ENCODE measurements around the gene PROX1.
A peak's percentile ranks its signal among the peaks of the same experiment; 100 is the strongest.

The PROX1 gene

DNA sequence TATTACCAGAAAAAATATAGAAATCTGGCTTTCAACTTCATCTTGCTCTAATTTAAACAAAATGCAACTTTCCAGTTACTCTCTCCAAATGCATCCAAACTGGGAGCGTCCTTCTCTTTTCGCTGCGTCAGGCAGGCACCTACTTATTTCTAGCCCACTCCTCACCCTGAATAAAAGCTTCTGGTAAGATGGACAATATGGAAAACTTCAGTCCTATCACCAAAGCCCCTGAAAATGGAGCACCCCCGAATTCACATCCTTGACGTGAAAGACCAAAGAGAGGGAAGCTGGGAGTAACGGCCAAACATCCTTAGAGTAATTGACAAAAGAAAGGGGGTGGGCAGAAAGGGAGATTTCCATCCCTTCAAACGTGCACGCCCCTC lies 5.5 kb upstream of the PROX1 start:
- no peak for DNase-seq

DNA sequence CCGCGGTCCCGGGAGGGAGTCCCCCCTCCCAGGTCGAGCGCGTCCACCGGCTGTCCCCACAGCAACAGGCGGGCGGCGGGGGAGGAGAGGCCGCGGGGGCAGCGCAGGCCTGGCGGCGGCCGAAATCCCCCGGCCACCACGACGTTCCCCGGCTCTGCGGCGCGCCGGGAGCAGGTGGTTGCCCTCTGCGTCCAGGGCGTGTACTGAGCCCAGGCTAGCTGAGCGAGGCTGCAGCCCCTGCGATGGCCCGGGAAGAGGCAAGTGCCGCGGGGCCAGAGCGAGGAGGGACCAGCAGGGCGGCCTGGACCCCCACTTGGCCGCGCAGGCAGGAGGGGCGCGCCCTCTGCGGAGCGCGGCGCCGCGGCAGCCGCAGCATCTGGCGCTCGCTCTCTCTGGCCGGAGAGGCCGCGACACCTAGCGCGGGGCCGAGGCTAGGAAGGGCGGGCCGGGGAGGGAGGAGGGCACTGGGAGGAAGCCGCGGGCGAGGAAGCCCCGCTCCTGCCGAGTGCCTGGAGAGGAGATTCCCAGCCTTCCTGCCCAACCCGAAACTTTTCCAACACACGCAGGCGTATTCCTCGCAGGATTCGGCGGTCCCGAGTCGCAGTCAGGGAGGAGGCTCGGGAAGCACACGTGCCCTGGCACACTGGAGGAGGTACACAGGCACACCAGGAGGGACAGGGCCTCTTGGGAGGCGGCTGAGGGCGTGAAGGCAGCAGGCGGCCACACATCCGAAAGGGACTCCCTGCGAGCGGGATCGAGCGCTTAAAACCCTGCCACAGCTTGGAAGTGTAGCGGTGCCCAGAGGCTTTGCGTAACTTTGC lies 4.9 kb upstream of the PROX1 start:
- DNase-seq = peak in 1 of 2 experiments; percentile 21

DNA sequence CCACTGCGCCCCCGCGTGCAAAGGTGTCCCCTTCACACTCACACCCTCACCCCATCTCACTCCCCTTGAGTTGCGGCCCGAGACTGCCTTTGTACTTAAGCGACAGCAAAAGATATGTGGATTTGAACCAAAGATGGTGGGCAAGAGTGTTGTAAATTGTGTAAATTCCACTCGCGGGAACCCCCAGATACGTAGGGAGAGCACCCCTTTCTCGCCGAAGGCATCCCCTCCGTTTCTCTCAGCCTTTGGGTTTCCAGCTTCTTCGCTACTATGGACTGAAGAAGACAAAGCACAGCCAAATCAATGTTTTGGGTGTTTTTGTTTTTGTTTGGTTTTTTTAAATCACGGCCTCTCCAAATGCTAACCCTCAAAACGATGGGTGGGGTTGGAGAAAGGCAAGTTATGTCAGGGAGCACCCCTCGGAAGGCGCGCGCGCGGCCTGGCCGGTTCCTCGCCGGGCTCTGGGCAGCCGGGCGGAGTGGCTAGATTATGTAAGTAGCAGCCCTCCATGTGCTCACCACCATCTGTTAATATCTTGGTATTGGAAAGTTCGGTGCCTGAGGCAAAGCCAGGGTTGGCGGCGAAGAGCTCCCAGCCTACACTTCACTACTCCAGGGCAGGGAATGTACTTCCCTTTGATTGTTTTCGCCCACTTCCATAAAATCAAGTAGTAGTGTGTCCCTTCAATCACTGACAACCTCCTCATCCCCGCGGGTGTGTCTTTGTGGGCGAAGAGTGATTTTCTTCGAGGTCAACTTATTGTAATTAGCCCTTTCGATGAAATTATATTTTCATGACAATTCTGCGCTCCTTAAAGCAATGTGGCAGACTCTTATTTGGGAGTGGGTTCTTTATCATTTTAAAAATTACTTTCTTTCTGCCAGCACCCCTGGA lies 4.0 kb upstream of the PROX1 start:
- no peak for DNase-seq

DNA sequence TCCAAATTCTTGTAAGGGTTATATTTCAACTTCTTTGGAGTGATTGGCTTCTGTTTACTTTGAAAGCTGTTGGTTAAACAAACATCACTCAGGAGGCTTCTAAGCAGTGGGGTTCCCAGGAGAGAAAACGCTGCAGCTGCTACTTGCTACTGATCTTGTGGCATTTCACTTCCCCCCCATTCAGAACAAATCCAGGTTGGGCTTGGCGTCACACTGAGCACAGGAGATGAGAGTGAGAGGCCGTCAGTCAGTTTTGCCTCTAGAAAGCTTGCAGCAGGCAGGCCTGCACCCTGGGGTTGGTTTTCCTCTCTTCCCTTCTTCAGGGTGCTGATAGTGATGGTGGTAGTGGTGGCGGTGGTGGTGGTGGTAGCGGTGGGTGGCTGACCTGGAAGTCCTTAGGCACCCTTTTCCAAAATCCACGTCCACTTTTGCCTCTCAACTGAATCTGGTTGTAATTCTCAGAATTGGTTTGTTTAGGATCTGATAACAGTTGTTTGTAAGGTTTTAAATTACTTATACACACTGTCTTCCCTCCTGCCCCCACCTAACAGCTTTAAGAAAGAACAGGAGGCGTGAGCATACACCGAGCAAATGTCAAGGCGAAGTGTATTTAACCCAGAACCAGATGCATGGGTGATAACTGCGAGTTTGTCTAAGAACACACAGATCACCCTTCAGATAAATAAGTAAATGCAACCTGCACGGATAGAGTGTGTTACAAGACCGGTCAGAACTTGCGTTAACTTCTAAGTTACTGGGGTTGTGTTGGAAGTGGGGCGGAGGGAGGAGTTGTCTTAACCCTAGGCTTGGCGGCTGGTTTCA lies 3.2 kb upstream of the PROX1 start:
- no peak for DNase-seq

DNA sequence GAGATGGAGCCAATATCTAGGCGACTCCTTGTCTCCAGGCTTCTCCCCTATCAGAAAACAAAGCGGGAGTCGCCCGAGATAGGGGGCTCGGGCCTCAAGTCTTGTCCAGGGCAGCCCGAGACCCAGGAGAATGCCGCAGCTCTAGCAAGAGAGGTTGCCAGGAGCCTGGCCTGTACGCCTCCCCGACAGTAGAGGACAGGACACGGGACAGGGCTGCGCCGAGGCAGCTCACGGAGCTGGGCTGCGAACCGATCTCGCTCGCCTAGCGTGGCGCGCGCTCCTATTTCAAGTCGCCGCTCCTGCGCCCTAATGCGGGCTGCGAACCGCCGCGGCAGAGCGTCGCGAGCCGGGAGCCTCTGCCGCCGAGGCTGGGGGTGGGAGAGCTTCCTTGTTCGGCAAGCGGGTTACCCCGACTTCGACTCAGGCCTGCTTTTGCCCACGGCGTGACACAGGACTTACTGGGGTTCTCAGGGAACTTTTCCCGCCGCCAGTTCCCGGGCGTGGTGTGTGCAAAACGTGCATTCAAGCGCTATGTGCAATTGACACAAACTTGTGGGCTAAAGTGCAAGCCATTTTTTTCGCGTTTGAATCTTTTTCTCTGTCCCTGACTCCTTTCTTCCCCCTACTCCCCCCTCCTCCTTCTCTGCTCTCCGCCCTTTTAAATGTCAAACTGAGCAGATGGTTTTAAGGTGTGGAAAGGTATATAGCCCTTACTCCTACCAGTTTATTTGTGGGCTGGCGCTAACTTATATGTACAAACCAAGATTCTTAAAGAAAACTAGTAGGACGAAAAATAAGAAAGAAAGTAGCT lies 2.4 kb upstream of the PROX1 start:
- DNase-seq = no peak

DNA sequence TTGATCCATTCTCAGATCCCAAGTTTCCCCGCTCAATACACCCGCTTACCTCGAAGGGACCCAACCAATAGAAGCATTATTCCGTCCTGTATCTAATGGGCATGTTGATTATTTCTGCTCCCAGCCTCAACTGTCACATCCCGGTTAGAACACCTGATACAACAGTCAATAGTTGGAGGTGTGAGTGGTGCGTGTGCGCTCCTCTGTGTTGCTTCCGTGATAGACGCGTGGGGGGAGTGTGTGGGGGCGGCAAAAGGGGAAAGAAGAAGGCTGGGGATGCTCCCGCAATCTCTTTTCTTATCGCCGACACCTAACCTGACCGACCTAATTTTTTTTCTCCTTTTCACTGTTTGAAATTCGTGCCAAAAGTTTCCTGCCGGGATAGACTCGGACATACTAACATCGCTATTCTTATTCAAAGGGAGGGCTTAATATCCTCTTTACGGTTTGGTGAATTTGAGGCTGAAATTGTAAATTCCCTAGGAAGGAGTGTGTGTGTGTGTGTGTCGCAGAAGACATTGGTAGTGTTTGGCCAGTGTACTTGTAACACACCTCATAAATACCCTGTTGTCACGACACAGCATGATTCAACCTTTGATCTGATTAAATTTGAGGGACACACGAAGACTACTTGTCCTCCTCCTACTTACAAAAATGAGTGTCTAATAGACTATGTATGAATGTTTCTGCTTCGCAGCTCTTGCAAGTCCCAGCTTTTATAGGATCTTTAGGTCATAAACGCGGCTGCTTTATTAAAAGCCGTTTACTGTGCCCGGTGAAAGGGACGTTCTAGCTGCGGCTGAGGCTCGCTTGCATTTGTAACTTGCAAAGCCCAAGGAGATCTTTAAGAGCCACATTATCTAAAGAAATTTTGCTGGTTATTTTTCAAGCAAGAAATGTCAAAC lies 1.5 kb upstream of the PROX1 start:
- DNase-seq = no peak

DNA sequence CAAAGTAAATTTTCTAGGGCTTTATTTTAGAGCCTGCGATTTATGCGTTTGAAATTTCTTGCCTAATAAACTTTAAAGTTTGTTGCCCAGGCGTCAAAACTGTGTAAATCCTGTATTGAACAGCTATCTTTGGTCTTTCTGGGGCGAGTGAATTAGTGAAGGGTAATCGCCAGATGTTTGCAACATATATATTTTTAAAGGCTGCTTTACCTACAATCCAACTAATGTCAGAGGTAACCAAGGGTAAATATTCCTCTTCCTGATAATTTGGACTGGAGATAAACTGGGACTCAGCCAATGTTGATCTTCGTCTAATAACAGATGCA lies 885 bp upstream of the PROX1 start:
- no peak for DNase-seq

DNA sequence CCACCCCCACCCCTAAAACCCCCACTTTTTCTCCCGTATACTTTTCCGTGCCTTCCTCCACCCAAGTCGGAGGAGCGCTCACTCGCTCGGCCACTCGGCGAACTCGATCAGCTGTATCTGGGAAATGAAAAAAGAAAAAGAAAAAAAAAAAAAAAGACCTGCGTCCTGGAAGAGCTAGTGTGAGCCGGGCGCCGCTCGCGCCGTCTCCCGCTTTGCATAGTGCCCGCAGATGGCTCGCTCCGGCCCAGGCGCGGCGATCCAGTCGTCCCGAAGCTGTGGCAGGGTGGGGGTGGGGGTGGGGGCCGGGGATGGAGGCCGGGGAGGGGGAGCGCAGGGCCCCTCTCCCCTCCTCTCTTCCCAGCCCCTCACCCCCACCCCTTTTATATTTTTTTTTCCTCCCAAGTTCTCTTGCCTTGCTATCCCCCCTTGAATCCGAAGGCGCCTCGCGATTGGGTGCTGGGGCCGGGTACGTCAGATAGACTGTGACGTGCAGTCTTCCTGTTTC lies 299 bp upstream of the PROX1 start:
- peak; percentile 87 to 96 for DNase-seq

DNA sequence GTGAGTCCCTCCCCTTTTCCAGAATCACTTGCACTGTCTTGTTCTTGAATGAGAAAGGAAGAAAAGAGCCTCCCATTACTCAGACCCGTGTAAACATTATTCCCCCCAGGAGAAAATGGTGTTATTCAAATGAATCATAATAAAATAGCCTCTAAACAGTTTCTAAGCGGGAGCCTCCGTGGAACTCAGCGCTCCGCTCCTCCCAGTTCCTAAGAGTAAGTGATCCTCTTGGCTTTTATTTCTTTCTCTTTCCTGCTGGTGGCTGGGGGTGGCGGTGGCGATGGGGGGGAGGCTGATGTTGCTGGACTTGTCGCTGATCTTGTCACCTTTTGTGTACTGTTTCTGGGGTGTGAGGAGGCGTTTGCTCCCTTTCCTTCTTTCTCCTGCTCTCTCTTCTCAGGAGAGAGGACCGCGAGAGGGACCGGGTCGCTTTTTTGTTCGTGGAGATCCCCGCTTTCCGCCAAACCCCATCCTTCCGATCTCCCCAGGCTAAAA lies 781 bp downstream of the PROX1 start:
- peak in 1 of 2 experiments; percentile 36 for DNase-seq

DNA sequence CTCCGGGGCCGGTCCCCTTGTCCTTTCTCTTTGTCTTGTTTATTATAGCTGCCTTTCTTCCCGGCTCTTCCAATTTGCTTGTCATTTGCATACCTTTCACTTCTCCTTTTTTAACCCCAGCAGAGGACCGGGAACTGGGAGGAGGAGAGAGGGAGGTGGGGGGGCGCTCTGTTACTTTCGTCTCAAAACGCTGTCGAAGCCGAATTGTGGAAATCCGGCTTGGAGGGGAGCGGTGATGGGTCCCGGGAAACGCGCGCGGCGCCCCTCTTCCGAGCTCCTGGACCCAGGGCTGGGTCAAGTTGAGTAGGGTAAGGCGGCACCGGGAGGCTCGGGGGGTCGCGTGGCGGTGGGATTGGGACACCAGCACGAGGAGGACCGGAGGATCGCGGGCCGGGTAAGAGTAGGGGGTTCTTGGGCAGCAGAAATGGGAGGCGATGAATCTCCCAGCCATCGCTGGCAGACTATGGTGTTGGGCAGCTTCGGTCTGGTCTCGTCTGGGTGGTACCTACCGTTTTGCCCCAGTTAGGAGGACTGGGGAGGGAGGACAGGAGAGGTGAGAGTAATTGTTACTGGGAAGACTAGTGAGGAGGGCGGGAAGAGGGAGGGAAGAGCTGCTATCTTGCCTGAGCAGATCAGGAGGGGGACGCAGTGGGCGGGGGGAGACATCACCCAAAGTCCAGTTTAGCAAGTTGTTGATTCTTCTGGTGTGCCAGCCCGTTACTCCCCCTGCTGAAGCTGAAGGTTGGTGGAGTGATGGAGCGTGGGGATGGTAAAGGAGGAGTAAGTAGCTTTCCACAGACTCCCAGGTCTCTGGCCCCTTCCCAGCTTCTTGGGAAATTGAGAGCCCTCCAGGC lies 1.5 kb downstream of the PROX1 start:
- DNase-seq = peak; percentile 32 to 45

DNA sequence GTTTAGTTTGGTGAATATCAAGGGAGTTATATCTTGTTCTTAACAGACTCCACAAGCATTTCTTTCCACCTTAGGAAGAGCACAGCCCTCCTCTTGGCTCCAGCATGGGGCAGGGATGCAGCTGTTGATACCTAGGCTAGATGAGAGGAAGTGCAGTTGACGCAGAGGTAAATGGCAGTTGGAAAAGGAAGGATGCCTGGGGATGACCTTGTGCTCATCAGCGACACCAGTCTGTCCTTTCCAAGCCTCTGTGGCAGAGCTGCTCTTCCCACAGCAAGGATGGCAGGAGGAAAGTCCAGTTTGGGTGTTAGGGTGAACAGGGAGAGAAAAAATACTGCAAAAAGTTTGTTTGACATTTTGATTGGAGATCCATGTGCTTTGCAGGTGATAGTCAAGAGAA lies 6.2 kb downstream of the PROX1 start:
- no peak for DNase-seq

DNA sequence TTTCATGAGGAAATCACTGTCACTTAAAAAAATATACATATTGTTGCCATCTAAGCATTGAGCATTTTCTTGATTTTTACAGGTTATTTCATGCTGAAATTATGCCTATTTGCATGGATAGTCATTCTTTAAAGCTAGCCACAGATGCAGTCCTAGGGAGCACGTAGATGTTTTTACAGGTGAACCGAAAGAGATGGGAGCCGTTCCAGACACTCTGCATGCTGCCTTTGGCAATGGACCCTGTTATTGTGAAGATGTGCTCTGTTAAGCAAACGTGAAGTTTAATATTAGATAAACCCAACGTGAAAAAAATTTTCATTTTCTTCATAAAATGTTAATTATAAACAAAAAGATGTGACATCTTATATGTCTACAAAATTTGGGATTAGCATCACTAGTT lies 7.1 kb downstream of the PROX1 start:
- no peak for DNase-seq

DNA sequence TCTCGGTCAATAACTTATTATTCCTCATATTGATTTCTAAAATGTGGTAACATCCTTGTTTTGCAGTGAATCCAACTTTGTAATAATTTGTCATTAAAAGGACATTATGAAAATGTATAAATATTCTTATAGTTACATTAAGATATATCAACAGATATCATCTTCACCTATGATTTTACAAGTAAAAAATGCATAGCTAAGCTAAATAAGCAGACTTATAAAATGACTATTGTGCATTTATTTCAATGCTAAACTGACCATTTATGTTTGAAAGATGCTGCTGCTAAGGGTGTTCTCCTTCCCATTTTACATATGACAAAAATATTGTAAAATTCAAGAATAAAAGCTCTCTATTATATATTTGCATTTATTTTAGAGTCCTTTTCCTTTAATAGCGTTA lies 7.8 kb downstream of the PROX1 start:
- no peak for DNase-seq

DNA sequence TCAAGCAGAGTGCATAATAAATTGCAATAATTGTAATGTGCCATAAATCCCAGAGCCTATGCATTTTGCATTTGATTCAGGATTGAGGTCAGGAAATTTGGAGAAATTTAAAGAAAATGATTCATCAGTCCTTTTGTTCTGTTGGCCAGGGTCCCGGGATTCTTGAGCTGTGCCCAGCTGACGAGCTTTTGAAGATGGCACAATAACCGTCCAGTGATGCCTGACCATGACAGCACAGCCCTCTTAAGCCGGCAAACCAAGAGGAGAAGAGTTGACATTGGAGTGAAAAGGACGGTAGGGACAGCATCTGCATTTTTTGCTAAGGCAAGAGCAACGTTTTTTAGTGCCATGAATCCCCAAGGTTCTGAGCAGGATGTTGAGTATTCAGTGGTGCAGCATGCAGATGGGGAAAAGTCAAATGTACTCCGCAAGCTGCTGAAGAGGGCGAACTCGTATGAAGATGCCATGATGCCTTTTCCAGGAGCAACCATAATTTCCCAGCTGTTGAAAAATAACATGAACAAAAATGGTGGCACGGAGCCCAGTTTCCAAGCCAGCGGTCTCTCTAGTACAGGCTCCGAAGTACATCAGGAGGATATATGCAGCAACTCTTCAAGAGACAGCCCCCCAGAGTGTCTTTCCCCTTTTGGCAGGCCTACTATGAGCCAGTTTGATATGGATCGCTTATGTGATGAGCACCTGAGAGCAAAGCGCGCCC lies 8.7 kb downstream of the PROX1 start:
- DNase-seq = peak; percentile 65 to 86

DNA sequence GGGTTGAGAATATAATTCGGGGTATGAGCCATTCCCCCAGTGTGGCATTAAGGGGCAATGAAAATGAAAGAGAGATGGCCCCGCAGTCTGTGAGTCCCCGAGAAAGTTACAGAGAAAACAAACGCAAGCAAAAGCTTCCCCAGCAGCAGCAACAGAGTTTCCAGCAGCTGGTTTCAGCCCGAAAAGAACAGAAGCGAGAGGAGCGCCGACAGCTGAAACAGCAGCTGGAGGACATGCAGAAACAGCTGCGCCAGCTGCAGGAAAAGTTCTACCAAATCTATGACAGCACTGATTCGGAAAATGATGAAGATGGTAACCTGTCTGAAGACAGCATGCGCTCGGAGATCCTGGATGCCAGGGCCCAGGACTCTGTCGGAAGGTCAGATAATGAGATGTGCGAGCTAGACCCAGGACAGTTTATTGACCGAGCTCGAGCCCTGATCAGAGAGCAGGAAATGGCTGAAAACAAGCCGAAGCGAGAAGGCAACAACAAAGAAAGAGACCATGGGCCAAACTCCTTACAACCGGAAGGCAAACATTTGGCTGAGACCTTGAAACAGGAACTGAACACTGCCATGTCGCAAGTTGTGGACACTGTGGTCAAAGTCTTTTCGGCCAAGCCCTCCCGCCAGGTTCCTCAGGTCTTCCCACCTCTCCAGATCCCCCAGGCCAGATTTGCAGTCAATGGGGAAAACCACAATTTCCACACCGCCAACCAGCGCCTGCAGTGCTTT lies 9.4 kb downstream of the PROX1 start:
- DNase-seq = no peak

DNA sequence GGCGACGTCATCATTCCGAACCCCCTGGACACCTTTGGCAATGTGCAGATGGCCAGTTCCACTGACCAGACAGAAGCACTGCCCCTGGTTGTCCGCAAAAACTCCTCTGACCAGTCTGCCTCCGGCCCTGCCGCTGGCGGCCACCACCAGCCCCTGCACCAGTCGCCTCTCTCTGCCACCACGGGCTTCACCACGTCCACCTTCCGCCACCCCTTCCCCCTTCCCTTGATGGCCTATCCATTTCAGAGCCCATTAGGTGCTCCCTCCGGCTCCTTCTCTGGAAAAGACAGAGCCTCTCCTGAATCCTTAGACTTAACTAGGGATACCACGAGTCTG lies 10.0 kb downstream of the PROX1 start:
- no peak for DNase-seq

DNA sequence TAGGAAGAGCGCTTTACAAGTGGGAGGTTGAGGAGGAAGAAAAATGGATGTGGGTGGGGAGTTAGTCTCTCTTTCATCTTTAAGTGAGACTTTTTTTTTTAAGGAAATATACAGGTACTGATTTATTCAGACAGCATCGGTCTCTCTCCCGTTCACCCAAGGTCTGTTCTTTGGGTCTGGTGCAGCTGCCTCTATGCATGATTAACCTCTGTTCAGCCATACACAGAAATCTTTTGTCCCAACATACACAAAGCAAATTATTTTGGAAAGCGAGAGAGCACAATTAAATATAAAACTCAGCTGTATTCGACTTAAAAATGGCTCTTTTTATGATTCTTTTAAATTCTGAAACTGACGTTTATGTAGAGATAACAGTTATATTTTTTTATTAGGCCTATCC lies 11.0 kb downstream of the PROX1 start:
- DNase-seq = no peak

DNA sequence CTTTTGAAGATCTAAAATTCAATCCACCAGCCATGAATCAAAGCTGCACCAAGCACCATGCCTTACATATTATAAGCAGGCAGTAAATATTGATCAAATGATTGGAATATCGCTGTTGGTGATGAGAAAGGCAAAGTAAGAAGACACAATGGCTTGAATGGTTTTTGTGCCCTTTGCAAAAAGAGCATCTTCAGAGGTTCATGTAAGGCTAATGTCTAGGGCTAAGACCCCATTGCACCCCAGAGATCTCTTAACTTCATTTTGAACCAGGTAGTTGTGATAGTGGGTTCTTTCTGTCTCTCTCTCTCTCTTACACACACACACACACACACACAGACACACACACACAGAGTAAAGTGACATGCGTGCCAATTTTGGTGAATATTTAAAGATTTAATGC lies 12.0 kb downstream of the PROX1 start:
- no peak for DNase-seq

DNA sequence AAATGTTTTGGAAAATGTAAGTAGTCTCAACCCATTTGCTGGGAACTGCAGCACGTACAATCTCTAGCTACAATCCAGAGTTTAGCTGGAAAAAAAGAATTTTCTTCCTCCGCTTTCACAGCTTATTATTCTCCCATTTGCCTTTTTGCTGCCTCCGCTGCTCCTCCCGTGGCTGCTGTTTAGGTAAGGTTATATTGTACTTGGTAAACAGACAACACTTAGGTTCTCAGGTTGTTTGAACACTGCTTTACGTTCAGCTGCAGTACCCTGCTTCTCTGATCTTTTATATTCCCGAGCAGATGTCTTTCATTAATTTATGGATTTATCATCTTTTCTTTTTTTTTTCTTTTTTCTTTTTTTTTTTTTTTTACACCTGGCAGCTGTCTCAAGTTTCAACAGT lies 14.3 kb downstream of the PROX1 start:
- DNase-seq = peak in 1 of 2 experiments; percentile 40
